NT2/D1 (cell line): ENCODE measurements around the gene CD59.

ENCODE experiments used
- DNase-seq: peaks from one replicate; pipeline ENCODE4 v3.0.0-alpha.2; 2011; ENCODE audit warnings: low read depth, low spot score
- H3K27me3 ChIP-seq: 2 replicates; pipeline ENCODE4 v1.6.0; 2011; ENCODE audit warnings: mild to moderate bottlenecking; ENCODE audit not compliant: insufficient read length, insufficient read depth
- H3K36me3 ChIP-seq: 2 replicates; pipeline ENCODE4 v1.6.1; 2011; ENCODE audit warnings: mild to moderate bottlenecking, low read length, mixed read lengths; ENCODE audit not compliant: insufficient read depth, insufficient read length
- H3K4me1 ChIP-seq: 2 replicates; pipeline ENCODE4 v1.5.1; 2011; ENCODE audit not compliant: insufficient read depth, insufficient read length
- H3K4me3 ChIP-seq: 2 replicates; pipeline ENCODE4 v1.5.1; 2011; ENCODE audit warnings: low read depth; ENCODE audit not compliant: insufficient read length
- H3K9ac ChIP-seq: 2 replicates; pipeline ENCODE4 v1.6.0; 2011; ENCODE audit warnings: low read depth; ENCODE audit not compliant: insufficient read length
- H3K9me3 ChIP-seq: 2 replicates; pipeline ENCODE4 v1.5.1; 2011; ENCODE audit warnings: mild to moderate bottlenecking, low read length; ENCODE audit not compliant: insufficient read depth
- SUZ12 ChIP-seq: IDR thresholded peaks from 2 replicates; pipeline ENCODE4 v1.6.1; 2011; ENCODE audit not compliant: insufficient read length, insufficient read depth; ENCODE audit errors: extremely low read depth
- YY1 ChIP-seq: IDR thresholded peaks from 2 replicates; pipeline ENCODE4 v1.6.1; 2011; ENCODE audit not compliant: insufficient read length, insufficient read depth
- ZNF274 ChIP-seq: IDR thresholded peaks from 2 replicates; pipeline ENCODE4 v1.6.1; 2011; ENCODE audit warnings: mild to moderate bottlenecking, low read depth, low read length

Gene CD59

GRCh38 chr11:33736148-33736812 lies at the start of gene CD59:
TSS of gene CD59 (minus strand) at chr11:33736423. CDS start at chr11:33722445, 13,978 bp downstream.
- H3K9me3 ChIP-seq: no peaks in the 10 kb centered on the region
- no peak for TF ChIP-seq YY1
- TF ChIP-seq SUZ12: no peak
- TF ChIP-seq ZNF274: no peak
- peak within 1 kb of the TSS; percentile 83 for H3K9ac ChIP-seq
- H3K4me3 ChIP-seq: peak within 1 kb of the TSS; percentile 61
- peaks cover 3% of the 10 kb centered on the region for H3K36me3 ChIP-seq
- DNase-seq: peak; percentile 84
- H3K27me3 ChIP-seq: peaks cover 19% of the 10 kb centered on the region
- no peaks in the 10 kb centered on the region for H3K4me1 ChIP-seq

GRCh38 chr11:33785609-33786008 lies 49.4 kb upstream of the CD59 start:
- TF ChIP-seq ZNF274 (no peak), SUZ12 (no peak), YY1 (no peak)
- Histone ChIP-seq H3K4me1 (no peaks in the 10 kb centered on the region), H3K9me3 (no peaks in the 10 kb centered on the region), H3K36me3 (no peaks in the 10 kb centered on the region), H3K27me3 (no peaks in the 10 kb centered on the region), H3K9ac (no peak overlapping the region), H3K4me3 (no peak overlapping the region)
- no peak for DNase-seq

DNA sequence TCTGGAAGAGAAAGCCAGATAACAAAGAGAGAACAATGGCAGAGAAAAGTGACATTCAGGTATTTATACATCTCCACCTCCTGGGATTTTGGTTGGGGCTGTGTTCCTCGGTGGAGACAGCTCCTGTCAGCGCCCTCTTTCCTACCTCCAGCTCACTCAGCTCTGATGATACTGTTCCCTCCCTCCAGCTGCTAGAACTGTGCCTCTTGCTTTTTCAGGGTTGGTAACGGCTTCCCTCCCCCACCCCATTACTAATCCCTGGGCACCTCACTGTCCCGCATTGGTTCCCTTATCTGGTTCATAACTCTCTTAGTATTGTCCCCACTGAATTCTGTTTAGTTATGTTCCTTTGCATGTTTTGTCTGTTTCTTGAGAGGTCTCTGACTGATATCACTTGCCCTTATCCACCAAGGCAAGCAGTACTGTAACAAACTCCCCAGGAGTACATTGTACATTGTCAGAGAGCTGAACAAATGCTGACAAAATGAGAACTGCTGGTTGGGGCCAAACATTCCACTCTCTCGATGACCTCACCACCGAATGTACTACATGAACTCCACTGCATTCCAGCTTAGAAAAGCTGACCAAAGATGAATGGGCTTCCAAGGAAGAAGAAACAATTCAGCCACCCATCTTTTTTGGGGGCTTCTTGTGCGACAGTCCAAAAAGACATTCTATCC lies 43.8 kb upstream of the CD59 start:
- TF ChIP-seq SUZ12 (no peak), YY1 (no peak), ZNF274 (no peak)
- Histone ChIP-seq H3K4me3 (no peak overlapping the region), H3K9ac (no peak overlapping the region), H3K36me3 (no peaks in the 10 kb centered on the region), H3K27me3 (peaks cover 17% of the 10 kb centered on the region), H3K4me1 (peaks cover 8% of the 10 kb centered on the region), H3K9me3 (no peaks in the 10 kb centered on the region)
- no peak for DNase-seq

DNA sequence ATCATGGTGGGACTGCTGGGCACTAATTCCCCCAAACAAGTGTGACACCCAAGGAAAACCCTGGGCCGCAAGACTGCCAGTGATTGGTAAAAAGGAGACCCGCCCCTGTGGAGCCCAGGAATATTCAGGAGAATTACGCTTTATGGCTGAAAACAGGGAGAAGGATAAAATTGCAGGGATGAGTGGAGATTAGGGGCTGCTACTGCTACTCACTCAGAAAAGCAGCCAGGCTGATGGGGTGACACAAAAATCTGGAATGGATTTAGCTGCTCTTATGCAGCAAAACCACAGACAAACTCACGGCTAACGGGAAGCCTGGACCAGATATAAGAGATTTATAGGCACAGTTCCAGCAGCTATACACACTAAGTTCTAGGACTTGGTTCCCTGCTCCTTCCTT lies 42.5 kb upstream of the CD59 start:
- peaks cover 8% of the 10 kb centered on the region for H3K4me1 ChIP-seq
- TF ChIP-seq YY1 (no peak), SUZ12 (no peak), ZNF274 (no peak)
- no peak overlapping the region for H3K9ac ChIP-seq
- H3K27me3 ChIP-seq: peaks cover 28% of the 10 kb centered on the region
- H3K9me3 ChIP-seq: no peaks in the 10 kb centered on the region
- H3K4me3 ChIP-seq: no peak overlapping the region
- no peaks in the 10 kb centered on the region for H3K36me3 ChIP-seq
- no peak for DNase-seq

GRCh38 chr11:33777906-33778305 lies 41.7 kb upstream of the CD59 start:
- H3K9ac ChIP-seq: no peak overlapping the region
- H3K36me3 ChIP-seq: no peaks in the 10 kb centered on the region
- H3K4me1 ChIP-seq: peaks cover 8% of the 10 kb centered on the region
- H3K9me3 ChIP-seq: no peaks in the 10 kb centered on the region
- DNase-seq: no peak
- H3K4me3 ChIP-seq: no peak overlapping the region
- H3K27me3 ChIP-seq: peaks cover 35% of the 10 kb centered on the region
- TF ChIP-seq ZNF274: no peak
- no peak for TF ChIP-seq SUZ12

DNA sequence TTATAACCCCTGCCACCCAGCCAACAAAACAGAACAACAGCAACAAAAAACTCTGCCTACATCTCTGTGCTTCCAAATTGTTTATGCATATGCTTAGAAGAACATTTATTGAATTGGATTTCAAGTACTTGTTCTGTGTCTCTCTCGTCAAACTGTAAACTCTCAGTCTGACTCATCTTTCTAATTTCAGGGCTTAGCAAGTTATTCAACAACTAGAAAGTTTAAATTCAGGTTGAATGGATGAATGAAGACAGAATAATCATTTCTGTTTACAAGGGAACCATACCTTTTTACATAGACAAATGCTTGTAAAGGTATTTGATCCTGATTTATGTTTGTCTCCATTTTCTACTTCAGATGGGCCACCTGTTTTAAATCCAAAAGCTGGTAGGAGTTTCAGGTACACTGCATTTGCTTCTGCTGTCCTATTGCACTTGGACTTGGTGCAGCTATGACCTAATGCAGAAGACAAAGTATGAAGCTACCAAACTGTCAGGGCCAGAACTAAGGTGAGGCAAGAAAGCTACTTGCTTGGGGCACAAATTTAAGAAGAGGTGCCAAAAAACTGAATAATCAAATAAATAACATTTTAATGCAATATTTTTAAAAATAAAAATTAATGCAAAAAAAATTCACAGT lies 39.7 kb upstream of the CD59 start:
- Histone ChIP-seq H3K4me3 (no peak overlapping the region), H3K9me3 (no peaks in the 10 kb centered on the region), H3K27me3 (peaks cover 43% of the 10 kb centered on the region), H3K9ac (no peak overlapping the region), H3K4me1 (peaks cover 8% of the 10 kb centered on the region), H3K36me3 (no peaks in the 10 kb centered on the region)
- TF ChIP-seq YY1 (no peak), SUZ12 (no peak)
- no peak for DNase-seq

DNA sequence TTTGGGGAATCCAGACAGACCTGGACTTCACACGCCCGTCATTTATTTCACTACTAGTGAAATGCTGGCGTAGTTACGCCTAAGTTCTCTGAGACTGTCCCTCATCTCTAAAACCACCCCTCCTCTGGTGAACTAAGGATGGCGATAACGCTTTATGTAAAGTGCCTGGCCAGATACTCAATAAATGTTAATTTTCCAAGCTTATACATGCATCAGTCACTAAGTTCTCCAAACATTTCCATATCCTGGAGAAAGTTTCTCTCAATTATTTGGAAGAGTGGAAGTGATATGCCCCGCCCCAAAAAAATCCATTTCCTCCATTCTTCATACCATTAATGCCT lies 39.2 kb upstream of the CD59 start:
- H3K27me3 ChIP-seq: peaks cover 43% of the 10 kb centered on the region
- H3K9ac ChIP-seq: no peak overlapping the region
- TF ChIP-seq YY1: no peak
- TF ChIP-seq ZNF274: no peak
- no peak for TF ChIP-seq SUZ12
- no peak overlapping the region for H3K4me3 ChIP-seq
- peaks cover 8% of the 10 kb centered on the region for H3K4me1 ChIP-seq
- DNase-seq: no peak
- no peaks in the 10 kb centered on the region for H3K9me3 ChIP-seq
- H3K36me3 ChIP-seq: no peaks in the 10 kb centered on the region
